HG03575 (cell line): ENCODE measurements around the gene STIM1.
A peak's percentile ranks its signal among the peaks of the same experiment; 100 is the strongest.

ENCODE experiments used
- ATAC-seq: cut with Tn5 transposase; IDR thresholded peaks from one replicate; pipeline ENCODE4 v1.9.1; 2021; ENCODE audit not compliant: unreplicated experiment, insufficient number of reproducible peaks, low FRiP score; ENCODE audit errors: extremely low read depth

Gene STIM1

GRCh38 chr11:3827434-3828186, 27.9 kb upstream of the STIM1 start:
- ATAC-seq = no peak

- no peak for ATAC-seq
These were observed 25.4 kb upstream of the STIM1 start for GRCh38 chr11:3830088-3830487.

GRCh38 chr11:3830730-3831129, 24.7 kb upstream of the STIM1 start:
- no peak for ATAC-seq

- ATAC-seq = no peak
These were observed 23.9 kb upstream of the STIM1 start for GRCh38 chr11:3831378-3832239.

GRCh38 chr11:3832816-3833215, 22.6 kb upstream of the STIM1 start:
- no peak for ATAC-seq

- ATAC-seq = no peak
These were observed 22.0 kb upstream of the STIM1 start for GRCh38 chr11:3833449-3833848.

GRCh38 chr11:3834349-3834663, 21.2 kb upstream of the STIM1 start:
- ATAC-seq = no peak

- no peak for ATAC-seq
These were observed 20.6 kb upstream of the STIM1 start for GRCh38 chr11:3834664-3835461.

GRCh38 chr11:3835751-3836150, 19.7 kb upstream of the STIM1 start:
- ATAC-seq = no peak

- ATAC-seq = no peak
These were observed 18.6 kb upstream of the STIM1 start for GRCh38 chr11:3836903-3837302.

- no peak for ATAC-seq
These were observed 17.7 kb upstream of the STIM1 start for GRCh38 chr11:3837793-3838192.

GRCh38 chr11:3838504-3838903, 17.0 kb upstream of the STIM1 start:
- no peak for ATAC-seq

GRCh38 chr11:3840004-3840869, 15.2 kb upstream of the STIM1 start:
- ATAC-seq = no peak

- no peak for ATAC-seq
These were observed 14.5 kb upstream of the STIM1 start, which contains the start of gene RHOG for GRCh38 chr11:3840870-3841425. RHOG (minus strand) TSS chr11:3840959; CDS start chr11:3828138, 12,821 bp downstream.

- peak; percentile 25 for ATAC-seq
These were observed 13.8 kb upstream of the STIM1 start for GRCh38 chr11:3841426-3842350.

GRCh38 chr11:3843326-3843725, 12.1 kb upstream of the STIM1 start:
- no peak for ATAC-seq

GRCh38 chr11:3845246-3845645, 10.2 kb upstream of the STIM1 start:
- no peak for ATAC-seq
